Measurements from ENCODE around the gene HLA-C.
"Not testable (repeated sequence)": the region's sequence is repeated elsewhere in the genome, so short reads cannot be mapped to it uniquely, and the experiment has no call there.

The HLA-C gene

GRCh38 chr6:31268836-31269235 lies 3.1 kb downstream of the HLA-C start:
- DNase-seq: peak in 1 of 2 donors; percentile 39

DNA sequence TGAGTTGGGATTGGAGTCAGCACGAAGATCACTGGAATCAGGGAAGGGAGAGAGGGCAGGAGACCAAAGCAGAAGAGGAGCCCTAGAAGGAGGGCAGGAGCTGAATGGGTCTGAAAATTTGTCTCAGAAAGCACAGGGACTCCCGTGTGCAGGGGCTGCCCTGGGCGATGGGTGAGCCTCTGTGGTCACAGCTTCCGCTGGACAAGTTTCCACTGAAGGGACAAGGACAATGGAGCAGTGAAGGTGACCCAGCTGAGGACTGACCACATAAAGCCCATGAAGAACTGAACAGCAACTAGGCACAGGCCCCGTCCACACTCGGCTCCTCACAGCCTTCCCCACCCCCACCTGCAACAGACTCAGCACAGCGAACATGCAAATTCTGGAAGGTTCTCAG lies 3.5 kb downstream of the HLA-C start:
- DNase-seq: no peak

- DNase-seq: peak; percentile 50 to 55
Measured at GRCh38 chr6:31267651-31268368, 4.1 kb downstream of the HLA-C start.

DNA sequence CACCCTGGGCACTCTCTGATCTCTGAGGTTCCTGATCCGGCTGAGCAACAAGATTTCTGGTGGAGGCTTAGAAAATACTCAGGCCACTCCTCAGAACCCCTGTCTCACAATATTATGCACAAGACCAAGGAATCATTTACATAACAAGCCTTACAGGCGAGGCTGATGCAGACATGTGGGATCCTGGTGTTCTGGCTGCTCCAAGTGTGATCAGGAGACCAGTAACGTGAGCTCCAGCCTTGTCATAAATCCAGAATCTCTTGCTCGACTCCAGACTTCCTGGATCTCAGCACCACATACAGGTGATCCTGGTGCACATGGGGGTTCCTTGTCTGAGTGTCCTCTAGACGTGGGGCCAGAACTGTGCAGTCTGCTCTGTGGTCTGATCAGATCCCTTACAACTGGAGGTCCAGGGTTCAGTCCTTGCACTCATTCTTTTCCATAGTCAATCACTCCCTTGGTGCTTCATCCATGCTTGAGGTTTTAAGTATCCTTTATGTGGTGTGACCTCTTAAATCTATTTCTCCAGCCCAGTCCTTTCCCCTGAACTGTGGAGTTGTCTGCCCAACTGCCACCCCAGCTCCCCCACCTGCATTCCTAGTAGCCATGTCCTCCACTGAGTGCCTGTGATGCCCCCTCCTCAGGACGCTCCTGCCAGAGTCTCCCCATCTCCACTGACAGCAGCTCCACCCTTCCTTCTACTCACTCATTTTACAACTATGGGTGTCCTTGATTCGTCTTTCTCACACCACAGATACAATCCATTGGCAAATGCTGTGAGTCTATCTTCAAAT lies 5.1 kb downstream of the HLA-C start:
- peak in 1 of 2 donors; percentile 57 for DNase-seq

DNA sequence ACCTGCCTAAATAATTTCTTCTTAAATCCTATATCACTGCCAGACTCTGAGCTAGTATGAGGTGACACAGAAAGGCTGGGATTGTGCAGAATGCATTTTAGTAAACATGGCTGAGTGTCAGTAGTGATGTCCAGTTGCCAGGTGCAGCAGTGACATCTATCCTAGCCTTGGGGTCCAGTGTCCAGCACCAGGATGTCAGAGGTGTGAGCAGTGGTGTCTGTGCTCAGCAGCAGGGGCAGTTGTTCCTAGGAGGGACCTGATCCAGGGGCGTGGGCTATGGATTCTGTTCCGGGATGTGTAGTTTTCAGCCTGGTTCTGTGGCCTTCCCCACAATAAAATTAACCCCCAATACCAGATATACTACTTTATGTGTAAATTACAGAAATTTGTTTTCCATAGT lies 6.0 kb downstream of the HLA-C start:
- DNase-seq: peak in 1 of 2 donors; percentile 49

GRCh38 chr6:31263346-31263933 lies 8.5 kb downstream of the HLA-C start:
- not testable (repeated sequence) for DNase-seq

DNA sequence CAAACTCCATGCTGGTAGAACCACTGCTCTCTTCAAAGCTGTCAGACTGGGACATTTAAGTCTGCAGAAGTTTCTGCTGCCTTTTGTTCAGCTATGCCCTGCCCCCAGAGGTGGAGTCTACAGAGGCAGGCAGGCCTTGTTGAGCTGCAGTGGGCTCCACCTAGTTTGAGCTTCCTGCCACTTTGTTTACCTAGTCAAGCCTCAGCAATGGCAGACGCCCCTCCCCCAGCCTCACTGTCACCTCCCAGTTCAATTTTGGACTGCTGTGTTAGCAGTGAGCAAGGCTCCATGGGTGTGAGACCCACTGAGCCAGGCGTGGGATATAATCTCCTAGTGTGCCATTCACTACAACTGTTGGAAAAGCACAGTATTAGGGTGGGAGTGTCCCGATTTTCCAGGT lies 11.9 kb downstream of the HLA-C start:
- peak; percentile 16 to 53 for DNase-seq

DNA sequence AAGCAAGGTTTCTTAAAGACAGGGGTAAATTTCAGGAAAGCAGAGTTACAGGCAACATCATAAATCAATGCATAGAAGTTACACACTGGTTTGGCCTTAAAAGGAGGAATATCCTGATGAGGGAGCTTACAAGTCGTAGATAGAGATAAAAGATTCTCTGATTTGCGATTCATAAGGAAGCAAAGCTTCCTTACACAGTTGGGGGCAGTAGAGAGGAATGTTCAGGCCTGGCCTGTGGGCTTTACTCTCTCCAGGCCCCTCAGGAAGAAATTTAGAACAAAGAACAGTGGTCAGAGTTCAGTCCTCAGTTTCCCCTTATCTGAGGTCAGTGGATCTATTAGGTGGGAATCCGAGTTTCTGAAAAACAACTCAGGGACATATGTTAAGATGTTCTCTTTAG lies 19.3 kb downstream of the HLA-C start:
- no peak for DNase-seq

GRCh38 chr6:31251261-31251660 lies 20.6 kb downstream of the HLA-C start:
- DNase-seq: no peak

GRCh38 chr6:31249184-31249583 lies 22.7 kb downstream of the HLA-C start:
- no peak for DNase-seq

GRCh38 chr6:31247813-31248212 lies 24.1 kb downstream of the HLA-C start:
- DNase-seq: no peak

GRCh38 chr6:31246051-31246521 lies 25.8 kb downstream of the HLA-C start:
- DNase-seq: no peak

DNA sequence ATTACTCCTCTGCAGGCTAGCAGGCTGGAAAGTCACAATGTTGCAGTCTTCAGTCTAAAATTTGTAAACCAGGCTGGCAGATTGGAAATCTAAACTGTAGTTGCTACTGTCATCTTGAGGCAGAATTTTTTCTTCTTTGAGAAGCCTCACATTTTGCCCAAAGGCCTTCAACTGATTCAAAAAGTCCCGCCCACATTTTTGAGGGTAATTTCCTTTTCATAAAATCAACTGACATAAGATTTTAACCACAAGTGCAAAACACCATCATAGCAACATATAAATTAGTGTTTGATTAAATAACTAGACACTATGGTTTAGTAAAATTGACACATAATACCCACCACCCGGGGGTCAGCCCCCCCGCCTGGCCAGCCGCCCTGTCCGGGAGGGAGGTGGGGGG lies 28.4 kb downstream of the HLA-C start:
- DNase-seq: peak in 1 of 2 donors; percentile 58

GRCh38 chr6:31239854-31240253 lies 32.0 kb downstream of the HLA-C start:
- no peak for DNase-seq

GRCh38 chr6:31234101-31234500 lies 37.8 kb downstream of the HLA-C start:
- DNase-seq: not testable (repeated sequence)

DNA sequence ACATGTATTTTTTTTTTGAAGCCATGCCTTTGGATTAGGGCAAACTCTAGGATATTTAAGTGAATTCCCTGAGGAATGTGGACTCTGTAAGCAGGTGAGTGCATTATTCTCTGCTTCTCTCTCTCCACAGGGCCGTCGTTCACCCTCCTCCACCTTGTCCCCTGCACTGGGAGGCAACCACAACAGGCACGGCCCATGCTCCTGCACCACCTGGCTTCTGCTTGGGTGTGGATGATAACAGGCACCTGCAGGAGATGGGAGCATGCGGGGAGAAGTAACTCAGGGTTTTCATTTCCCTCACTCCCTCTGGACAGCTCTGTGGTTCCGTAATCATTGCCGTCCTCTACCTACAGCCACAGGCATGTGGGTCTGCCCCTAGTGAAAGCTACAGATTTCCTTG lies 43.4 kb downstream of the HLA-C start:
- DNase-seq: no peak

- no peak for DNase-seq
Measured at GRCh38 chr6:31227143-31227542, 44.7 kb downstream of the HLA-C start.

GRCh38 chr6:31225735-31226134 lies 46.2 kb downstream of the HLA-C start:
- no peak for DNase-seq

DNA sequence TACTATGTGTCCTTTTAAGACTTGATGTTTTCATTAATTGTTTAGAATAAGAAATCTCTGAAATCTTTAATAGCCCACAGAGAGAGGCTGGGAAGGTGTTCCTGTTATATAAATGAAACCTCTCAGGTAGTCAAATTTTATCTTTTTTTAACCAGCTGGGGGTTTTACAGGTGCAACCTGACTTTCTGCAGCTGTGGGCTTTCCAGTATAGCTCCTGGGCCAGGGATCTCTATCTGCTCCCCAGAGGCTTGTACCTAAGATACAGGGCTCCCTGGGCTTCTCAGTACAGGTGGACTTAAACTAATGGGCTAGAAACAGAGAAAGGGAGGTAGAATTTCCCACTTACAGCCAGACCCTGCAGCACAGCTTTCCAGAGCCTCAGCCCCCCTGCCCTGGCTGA lies 49.4 kb downstream of the HLA-C start:
- no peak for DNase-seq
